ENCODE data around the gene ADRB2. TPM values are rescaled to one million over a fixed set of nuclear protein-coding genes. Genes with fewer than 3 reads are reported as not detected.
"Not testable (repeated sequence)": the region's sequence is repeated elsewhere in the genome, so short reads cannot be mapped to it uniquely, and the experiment has no call there.

ADRB2 gene
- total RNA-seq, 1 experiment from 2014 or later: 2.8 TPM

DNA sequence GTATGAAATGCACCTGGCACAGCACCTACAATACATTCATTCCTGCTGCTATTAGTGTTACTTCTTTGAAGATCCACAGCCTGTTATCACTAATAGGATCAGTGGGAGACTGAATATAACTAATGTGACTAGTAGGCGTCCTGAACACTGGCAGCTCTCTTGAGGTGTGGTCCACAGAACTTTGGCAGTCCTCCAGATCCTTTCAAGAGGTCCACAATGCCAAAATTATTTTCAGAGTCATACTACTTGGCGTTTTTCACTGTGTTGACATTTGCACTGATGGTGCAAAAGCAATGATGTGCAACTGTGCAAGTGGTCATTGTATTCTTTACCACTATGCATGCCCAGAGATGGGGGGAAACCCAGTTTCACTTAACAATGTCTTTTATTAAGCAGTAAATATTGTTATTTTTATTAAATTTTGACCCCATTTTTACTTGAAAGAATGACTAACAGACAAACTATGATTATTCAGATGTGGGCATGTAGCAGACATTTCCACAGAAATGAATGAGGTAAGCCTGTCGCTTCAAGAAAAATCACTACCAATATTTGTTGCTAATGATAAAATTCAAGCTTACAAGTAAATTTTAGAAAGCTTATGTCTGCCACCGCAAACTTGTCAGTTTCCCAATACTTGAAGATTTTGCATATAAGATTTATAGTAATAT, 48.9 kb downstream of the ADRB2 start:
- no peak overlapping the region for H3K27ac ChIP-seq
- no peaks in the 10 kb centered on the region for H3K4me1 ChIP-seq (replicated peaks; ENCODE audit: insufficient read depth)
- H3K4me2 ChIP-seq: no peak overlapping the region
- H3K79me2 ChIP-seq (ENCODE audit: low read depth): no peaks in the 10 kb centered on the region
- BruUV-seq (replicated peaks): no TSS peak
- no peaks in the 10 kb centered on the region for H3K9me3 ChIP-seq (ENCODE audit: insufficient read depth, low read depth)
- H3K4me3 ChIP-seq: no peak overlapping the region
- no peaks in the 10 kb centered on the region for H3K27me3 ChIP-seq (ENCODE audit: insufficient read depth, low read depth)
- intact Hi-C loops (cut with micrococcal nuclease; ENCODE audit: unreplicated experiment): no loop called here
- no peaks in the 10 kb centered on the region for H3K36me3 ChIP-seq (ENCODE audit: low read depth)
- POLR2A ChIA-PET (ENCODE audit: unreplicated experiment): no interaction called here
- CTCF ChIA-PET: no interaction called here
- TF ChIP-seq, protein P1, sequence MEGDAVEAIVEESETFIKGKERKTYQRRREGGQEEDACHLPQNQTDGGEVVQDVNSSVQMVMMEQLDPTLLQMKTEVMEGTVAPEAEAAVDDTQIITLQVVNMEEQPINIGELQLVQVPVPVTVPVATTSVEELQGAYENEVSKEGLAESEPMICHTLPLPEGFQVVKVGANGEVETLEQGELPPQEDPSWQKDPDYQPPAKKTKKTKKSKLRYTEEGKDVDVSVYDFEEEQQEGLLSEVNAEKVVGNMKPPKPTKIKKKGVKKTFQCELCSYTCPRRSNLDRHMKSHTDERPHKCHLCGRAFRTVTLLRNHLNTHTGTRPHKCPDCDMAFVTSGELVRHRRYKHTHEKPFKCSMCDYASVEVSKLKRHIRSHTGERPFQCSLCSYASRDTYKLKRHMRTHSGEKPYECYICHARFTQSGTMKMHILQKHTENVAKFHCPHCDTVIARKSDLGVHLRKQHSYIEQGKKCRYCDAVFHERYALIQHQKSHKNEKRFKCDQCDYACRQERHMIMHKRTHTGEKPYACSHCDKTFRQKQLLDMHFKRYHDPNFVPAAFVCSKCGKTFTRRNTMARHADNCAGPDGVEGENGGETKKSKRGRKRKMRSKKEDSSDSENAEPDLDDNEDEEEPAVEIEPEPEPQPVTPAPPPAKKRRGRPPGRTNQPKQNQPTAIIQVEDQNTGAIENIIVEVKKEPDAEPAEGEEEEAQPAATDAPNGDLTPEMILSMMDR (conservative IDR thresholded peaks at IDR 0.05): no peak
- TF ChIP-seq EZH2 (IDR thresholded peaks at IDR 0.05; ENCODE audit: low read depth): no peak
- DNase-seq: no peak
- H3K9me2 ChIP-seq (ENCODE audit: insufficient read depth): no peaks in the 10 kb centered on the region
- no peaks in the 10 kb centered on the region for H4K20me1 ChIP-seq (ENCODE audit: insufficient read depth)
- H3F3A ChIP-seq (ENCODE audit: insufficient read depth, low read depth): no peaks in the 10 kb centered on the region
- H2AFZ ChIP-seq: no peak overlapping the region

DNA sequence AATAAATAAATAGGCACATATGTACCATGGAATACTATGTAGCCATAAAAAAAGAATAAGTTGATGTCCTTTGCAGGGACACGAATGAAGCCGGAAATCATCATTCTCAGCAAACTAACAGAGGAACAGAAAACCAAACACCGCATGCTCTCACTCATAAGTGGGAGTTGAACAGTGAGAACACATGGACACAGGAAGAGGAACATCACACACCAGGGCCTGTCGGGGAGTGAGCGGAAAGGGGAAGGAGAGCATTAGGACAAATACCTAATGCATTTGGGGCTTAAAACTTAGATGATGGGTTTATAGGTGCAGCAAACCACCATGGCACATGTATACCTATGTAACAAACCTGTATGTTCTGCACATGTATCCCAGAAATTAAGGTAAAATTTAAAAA, 51.0 kb downstream of the ADRB2 start:
- H3K4me1 ChIP-seq (replicated peaks; ENCODE audit: insufficient read depth); intact Hi-C loops (cut with micrococcal nuclease; ENCODE audit: unreplicated experiment); CTCF ChIA-PET; BruUV-seq (replicated peaks); H3F3A ChIP-seq (ENCODE audit: insufficient read depth, low read depth); DNase-seq; H3K36me3 ChIP-seq (ENCODE audit: low read depth); H3K27ac ChIP-seq; H2AFZ ChIP-seq; H3K27me3 ChIP-seq (ENCODE audit: insufficient read depth, low read depth); H4K20me1 ChIP-seq (ENCODE audit: insufficient read depth); H3K4me2 ChIP-seq; H3K9me2 ChIP-seq (ENCODE audit: insufficient read depth); H3K79me2 ChIP-seq (ENCODE audit: low read depth); POLR2A ChIA-PET (ENCODE audit: unreplicated experiment); H3K9me3 ChIP-seq (ENCODE audit: insufficient read depth, low read depth); H3K4me3 ChIP-seq: not testable (repeated sequence)

Other genes starting within 250 kb of the ADRB2 start
- not detected in 2 replicates for gene HTR4, start 172.1 kb upstream of the ADRB2 start, total RNA-seq (2021)
- gene SH3TC2, start 236.5 kb downstream of the ADRB2 start, total RNA-seq (2021): 32.1 and 38.8 TPM in 2 replicates